ENCODE results near the gene RIF1.
A peak's percentile ranks its signal among the peaks of the same experiment; 100 is the strongest.

Gene RIF1

DNA sequence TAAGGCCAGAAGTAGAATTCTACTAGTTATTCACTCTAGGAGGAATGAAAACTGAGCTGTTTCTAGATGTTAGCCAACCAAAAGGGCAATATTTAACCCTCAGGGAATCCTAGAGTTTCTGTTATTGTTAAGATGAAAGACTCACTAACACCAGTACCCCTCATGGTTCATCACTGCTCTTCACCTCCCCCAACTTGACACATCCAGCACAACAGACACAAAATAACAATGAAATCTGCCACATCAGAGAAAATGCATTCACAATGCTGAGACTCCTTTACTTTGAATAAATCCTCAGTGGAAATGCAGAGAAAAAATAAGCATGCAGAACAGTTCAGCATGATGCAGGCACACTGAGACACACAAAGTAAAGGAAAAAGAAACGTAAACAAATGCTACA, 111.3 kb downstream of the RIF1 start:
- DNase-seq (ENCODE audit: low spot score) = no peak
- peak overlapping the region; percentile 81 for H2AFZ ChIP-seq (ENCODE audit: low read length)
- no peak overlapping the region for H3K4me3 ChIP-seq (ENCODE audit: low read length in 2 of 2)
- H3K36me3 ChIP-seq (replicated peaks in 1 of 2; ENCODE audit: control insufficient read depth in 2 of 2, insufficient read depth in 2 of 2, low read length in 2 of 2) = no peaks in the 10 kb centered on the region
- H3K79me1 ChIP-seq (ENCODE audit: low read depth, low read length) = no peaks in the 10 kb centered on the region
- no peak overlapping the region for H2BK5ac ChIP-seq (ENCODE audit: low read length)
- no peak overlapping the region for H2AK5ac ChIP-seq (ENCODE audit: low read depth, low read length)
- H4K91ac ChIP-seq (ENCODE audit: low read depth, low read length, poor library complexity) = no peak overlapping the region
- no peak overlapping the region for H4K8ac ChIP-seq (ENCODE audit: low read depth, low read length)
- no peak overlapping the region for H2BK120ac ChIP-seq (ENCODE audit: low read depth, low read length)
- H3K18ac ChIP-seq (ENCODE audit: low read length) = no peak overlapping the region
- H2BK15ac ChIP-seq (ENCODE audit: low read length) = no peak overlapping the region
- no peak overlapping the region for H3K4ac ChIP-seq (ENCODE audit: low read length)
- H3K27me3 ChIP-seq (ENCODE audit: control insufficient read depth in 3 of 3, insufficient read depth in 3 of 3, low read depth in 1 of 3, low read length in 3 of 3) = no peaks in the 10 kb centered on the region
- no peak overlapping the region for H3K23ac ChIP-seq (ENCODE audit: low read depth, low read length, poor library complexity)
- H3K14ac ChIP-seq (ENCODE audit: low read length) = no peak overlapping the region
- H3K4me2 ChIP-seq (ENCODE audit: insufficient read depth, low read length, poor library complexity, severe bottlenecking) = no peak overlapping the region
- peaks cover 5 to 7% of the 10 kb centered on the region in 2 donors for H3K4me1 ChIP-seq (ENCODE audit: control insufficient read depth in 2 of 2, insufficient read depth in 1 of 2, low read depth in 1 of 2, low read length in 2 of 2)
- no CpG with 5 or more reads among the region's 1 CpG for WGBS, 2 donors (ENCODE audit: extremely low coverage in 2 of 2, insufficient read length in 2 of 2, insufficient replicate concordance in 1 of 2)
- H3K27ac ChIP-seq (replicated peaks; ENCODE audit: low read length) = no peak overlapping the region
- no peak overlapping the region for H3K9ac ChIP-seq (ENCODE audit: low read depth, low read length, poor library complexity)
- H3K9me3 ChIP-seq (replicated peaks in 1 of 2; ENCODE audit: control insufficient read depth in 2 of 2, insufficient read depth in 1 of 2, low read depth in 1 of 2, low read length in 2 of 2) = peaks cover 0 to 2% of the 10 kb centered on the region in 2 donors
- H2BK12ac ChIP-seq (ENCODE audit: low read length) = no peak overlapping the region

GRCh38 chr2:151522556-151522955, 112.9 kb downstream of the RIF1 start:
- Histone ChIP-seq H3K4me1 (ENCODE audit: control insufficient read depth in 2 of 2, insufficient read depth in 1 of 2, low read depth in 1 of 2, low read length in 2 of 2) (peaks cover 5 to 7% of the 10 kb centered on the region in 2 donors), H3K4me2 (ENCODE audit: insufficient read depth, low read length, poor library complexity, severe bottlenecking) (no peak overlapping the region), H3K27ac (replicated peaks; ENCODE audit: low read length) (no peak overlapping the region), H3K79me1 (ENCODE audit: low read depth, low read length) (no peaks in the 10 kb centered on the region), H3K18ac (ENCODE audit: low read length) (no peak overlapping the region), H4K8ac (ENCODE audit: low read depth, low read length) (no peak overlapping the region), H2BK12ac (ENCODE audit: low read length) (no peak overlapping the region), H4K91ac (ENCODE audit: low read depth, low read length, poor library complexity) (no peak overlapping the region), H3K23ac (ENCODE audit: low read depth, low read length, poor library complexity) (no peak overlapping the region), H3K4me3 (ENCODE audit: low read length in 2 of 2) (no peak overlapping the region), H3K14ac (ENCODE audit: low read length) (no peak overlapping the region), H3K4ac (ENCODE audit: low read length) (no peak overlapping the region), H2AK5ac (ENCODE audit: low read depth, low read length) (no peak overlapping the region), H2BK5ac (ENCODE audit: low read length) (no peak overlapping the region), H2BK15ac (ENCODE audit: low read length) (no peak overlapping the region), H3K36me3 (replicated peaks in 1 of 2; ENCODE audit: control insufficient read depth in 2 of 2, insufficient read depth in 2 of 2, low read length in 2 of 2) (no peaks in the 10 kb centered on the region), H2AFZ (ENCODE audit: low read length) (no peak overlapping the region), H3K9ac (ENCODE audit: low read depth, low read length, poor library complexity) (no peak overlapping the region), H3K9me3 (replicated peaks in 1 of 2; ENCODE audit: control insufficient read depth in 2 of 2, insufficient read depth in 1 of 2, low read depth in 1 of 2, low read length in 2 of 2) (peaks cover 0 to 2% of the 10 kb centered on the region in 2 donors), H2BK120ac (ENCODE audit: low read depth, low read length) (no peak overlapping the region), H3K27me3 (ENCODE audit: control insufficient read depth in 3 of 3, insufficient read depth in 3 of 3, low read depth in 1 of 3, low read length in 3 of 3) (no peaks in the 10 kb centered on the region)
- DNase-seq (ENCODE audit: low spot score) = no peak
- WGBS, 2 donors (ENCODE audit: extremely low coverage in 2 of 2, insufficient read length in 2 of 2, insufficient replicate concordance in 1 of 2) = no CpG with 5 or more reads among the region's 7 CpGs

DNA sequence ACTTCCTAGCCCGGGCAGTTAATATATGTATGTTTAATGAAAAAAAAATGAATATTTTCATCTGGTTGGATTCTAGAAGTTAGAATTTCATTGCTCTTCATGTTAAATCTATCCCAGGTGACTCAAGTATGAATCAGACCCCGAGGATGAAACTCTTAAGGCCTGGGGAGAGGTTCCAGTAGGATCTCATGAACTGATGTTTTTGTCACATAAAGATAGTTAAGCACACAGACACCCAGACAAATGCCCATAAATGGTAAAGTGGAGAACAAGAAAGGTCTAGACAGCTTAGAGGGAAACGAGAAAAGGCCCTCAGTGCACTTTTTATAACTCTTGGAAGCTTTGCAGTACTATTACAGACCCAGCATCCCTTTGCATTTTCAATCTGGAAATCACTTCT, 114.1 kb downstream of the RIF1 start:
- Histone ChIP-seq H3K18ac (ENCODE audit: low read length) (no peak overlapping the region), H2BK15ac (ENCODE audit: low read length) (no peak overlapping the region), H2AFZ (ENCODE audit: low read length) (no peak overlapping the region), H3K36me3 (replicated peaks in 1 of 2; ENCODE audit: control insufficient read depth in 2 of 2, insufficient read depth in 2 of 2, low read length in 2 of 2) (no peaks in the 10 kb centered on the region), H3K23ac (ENCODE audit: low read depth, low read length, poor library complexity) (no peak overlapping the region), H3K4me3 (ENCODE audit: low read length in 2 of 2) (no peak overlapping the region), H2AK5ac (ENCODE audit: low read depth, low read length) (no peak overlapping the region), H2BK120ac (ENCODE audit: low read depth, low read length) (no peak overlapping the region), H3K9ac (ENCODE audit: low read depth, low read length, poor library complexity) (no peak overlapping the region), H2BK5ac (ENCODE audit: low read length) (no peak overlapping the region), H3K9me3 (replicated peaks in 1 of 2; ENCODE audit: control insufficient read depth in 2 of 2, insufficient read depth in 1 of 2, low read depth in 1 of 2, low read length in 2 of 2) (peaks cover 0 to 2% of the 10 kb centered on the region in 2 donors), H4K91ac (ENCODE audit: low read depth, low read length, poor library complexity) (no peak overlapping the region), H3K27ac (replicated peaks; ENCODE audit: low read length) (no peak overlapping the region), H2BK12ac (ENCODE audit: low read length) (no peak overlapping the region), H3K4me2 (ENCODE audit: insufficient read depth, low read length, poor library complexity, severe bottlenecking) (no peak overlapping the region), H3K14ac (ENCODE audit: low read length) (no peak overlapping the region), H3K4ac (ENCODE audit: low read length) (no peak overlapping the region), H4K8ac (ENCODE audit: low read depth, low read length) (no peak overlapping the region), H3K4me1 (ENCODE audit: control insufficient read depth in 2 of 2, insufficient read depth in 1 of 2, low read depth in 1 of 2, low read length in 2 of 2) (peaks cover 5 to 7% of the 10 kb centered on the region in 2 donors), H3K79me1 (ENCODE audit: low read depth, low read length) (no peaks in the 10 kb centered on the region), H3K27me3 (ENCODE audit: control insufficient read depth in 3 of 3, insufficient read depth in 3 of 3, low read depth in 1 of 3, low read length in 3 of 3) (no peaks in the 10 kb centered on the region)
- WGBS, 2 donors (ENCODE audit: extremely low coverage in 2 of 2, insufficient read length in 2 of 2, insufficient replicate concordance in 1 of 2) = no CpG with 5 or more reads among the region's 3 CpGs
- no peak for DNase-seq (ENCODE audit: low spot score)

DNA sequence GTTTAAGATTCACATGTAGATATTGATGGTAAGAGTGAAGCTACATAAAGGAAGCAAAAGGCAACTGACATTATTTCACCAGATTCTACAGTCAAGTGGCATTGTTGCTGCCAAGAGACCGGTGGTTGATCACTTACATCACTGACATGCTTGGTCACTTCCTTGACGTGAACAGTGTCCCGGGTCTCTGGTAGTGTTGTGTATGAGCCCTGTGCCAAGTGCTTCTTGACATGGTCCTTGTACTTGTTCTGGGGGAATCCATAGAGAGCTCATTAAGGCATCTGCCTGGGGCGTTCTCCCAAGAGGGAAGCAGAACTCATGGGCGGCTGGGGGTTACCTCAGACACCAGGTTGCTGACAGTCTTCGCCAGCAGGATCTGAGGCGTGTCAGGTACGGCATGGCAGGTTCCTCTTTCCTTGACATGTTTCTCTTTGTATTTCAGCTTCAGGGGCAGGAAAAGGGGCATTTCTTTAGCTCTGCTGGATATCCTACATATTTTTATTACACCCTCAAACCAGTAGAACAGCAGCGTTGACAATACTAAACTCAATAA, 116.2 kb downstream of the RIF1 start:
- H3K4me2 ChIP-seq (ENCODE audit: insufficient read depth, low read length, poor library complexity, severe bottlenecking) = no peak overlapping the region
- H2AFZ ChIP-seq (ENCODE audit: low read length) = no peak overlapping the region
- no peak overlapping the region for H3K4me3 ChIP-seq (ENCODE audit: low read length in 2 of 2)
- H3K23ac ChIP-seq (ENCODE audit: low read depth, low read length, poor library complexity) = no peak overlapping the region
- H3K18ac ChIP-seq (ENCODE audit: low read length) = no peak overlapping the region
- H3K4ac ChIP-seq (ENCODE audit: low read length) = no peak overlapping the region
- WGBS, 2 donors (ENCODE audit: extremely low coverage in 2 of 2, insufficient read length in 2 of 2, insufficient replicate concordance in 1 of 2) = no CpG with 5 or more reads among the region's 9 CpGs
- H3K9ac ChIP-seq (ENCODE audit: low read depth, low read length, poor library complexity) = no peak overlapping the region
- H3K27me3 ChIP-seq (ENCODE audit: control insufficient read depth in 3 of 3, insufficient read depth in 3 of 3, low read depth in 1 of 3, low read length in 3 of 3) = no peaks in the 10 kb centered on the region
- no peak for DNase-seq (ENCODE audit: low spot score)
- no peak overlapping the region for H3K27ac ChIP-seq (replicated peaks; ENCODE audit: low read length)
- no peak overlapping the region for H2AK5ac ChIP-seq (ENCODE audit: low read depth, low read length)
- no peak overlapping the region for H4K91ac ChIP-seq (ENCODE audit: low read depth, low read length, poor library complexity)
- H4K8ac ChIP-seq (ENCODE audit: low read depth, low read length) = no peak overlapping the region
- no peak overlapping the region for H2BK120ac ChIP-seq (ENCODE audit: low read depth, low read length)
- no peaks in the 10 kb centered on the region for H3K79me1 ChIP-seq (ENCODE audit: low read depth, low read length)
- H2BK5ac ChIP-seq (ENCODE audit: low read length) = no peak overlapping the region
- peaks cover 0 to 2% of the 10 kb centered on the region in 2 donors for H3K9me3 ChIP-seq (replicated peaks in 1 of 2; ENCODE audit: control insufficient read depth in 2 of 2, insufficient read depth in 1 of 2, low read depth in 1 of 2, low read length in 2 of 2)
- no peak overlapping the region for H2BK12ac ChIP-seq (ENCODE audit: low read length)
- H3K36me3 ChIP-seq (replicated peaks in 1 of 2; ENCODE audit: control insufficient read depth in 2 of 2, insufficient read depth in 2 of 2, low read length in 2 of 2) = no peaks in the 10 kb centered on the region
- peaks cover 4 to 7% of the 10 kb centered on the region in 2 donors for H3K4me1 ChIP-seq (ENCODE audit: control insufficient read depth in 2 of 2, insufficient read depth in 1 of 2, low read depth in 1 of 2, low read length in 2 of 2)
- H3K14ac ChIP-seq (ENCODE audit: low read length) = no peak overlapping the region
- no peak overlapping the region for H2BK15ac ChIP-seq (ENCODE audit: low read length)

All from neuronal stem cell (in vitro differentiated cells).